SH-SY5Y (cell line): ENCODE measurements around the gene RNASE8.

Experiments used
- GATA2 ChIP-seq: IDR thresholded peaks from 2 replicates; pipeline ENCODE4 v1.6.1; 2011; ENCODE audit warnings: mild to moderate bottlenecking, low read depth, low read length
- GATA3 ChIP-seq: IDR thresholded peaks from 2 replicates; pipeline ENCODE4 v1.6.1; 2011; ENCODE audit warnings: low read depth, mild to moderate bottlenecking, low read length, moderate library complexity

RNASE8 gene

GRCh38 chr14:21039585-21040369 is 17.8 kb upstream of the RNASE8 start:
- no peak for TF ChIP-seq GATA3
- no peak for TF ChIP-seq GATA2

DNA sequence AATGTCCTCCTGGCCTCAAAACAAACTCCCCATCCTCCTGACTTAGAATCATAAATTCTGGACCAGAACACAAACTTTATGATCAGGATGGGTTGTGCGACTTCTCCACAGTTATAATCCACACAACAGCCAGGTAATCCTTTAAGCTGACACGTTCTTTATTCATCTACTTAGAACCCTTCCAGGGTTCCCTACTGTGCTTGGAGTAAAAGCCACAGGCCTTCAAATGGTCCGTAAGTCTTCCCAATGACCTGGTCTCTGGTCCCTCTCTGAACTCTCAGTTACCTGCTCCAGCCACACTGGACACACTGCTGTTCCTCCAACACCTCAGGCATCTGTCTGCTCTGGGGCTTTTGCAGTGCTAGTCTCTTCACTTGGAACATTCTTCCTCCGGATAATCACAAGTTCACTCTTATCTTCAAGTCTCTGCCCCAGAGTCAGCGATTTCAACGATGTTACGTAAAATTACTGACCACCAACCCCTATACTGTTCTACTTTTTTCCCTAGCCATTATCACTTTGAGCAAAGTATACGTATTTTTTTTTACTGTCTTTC is 17.2 kb upstream of the RNASE8 start:
- TF ChIP-seq GATA3: no peak
- TF ChIP-seq GATA2: no peak

DNA sequence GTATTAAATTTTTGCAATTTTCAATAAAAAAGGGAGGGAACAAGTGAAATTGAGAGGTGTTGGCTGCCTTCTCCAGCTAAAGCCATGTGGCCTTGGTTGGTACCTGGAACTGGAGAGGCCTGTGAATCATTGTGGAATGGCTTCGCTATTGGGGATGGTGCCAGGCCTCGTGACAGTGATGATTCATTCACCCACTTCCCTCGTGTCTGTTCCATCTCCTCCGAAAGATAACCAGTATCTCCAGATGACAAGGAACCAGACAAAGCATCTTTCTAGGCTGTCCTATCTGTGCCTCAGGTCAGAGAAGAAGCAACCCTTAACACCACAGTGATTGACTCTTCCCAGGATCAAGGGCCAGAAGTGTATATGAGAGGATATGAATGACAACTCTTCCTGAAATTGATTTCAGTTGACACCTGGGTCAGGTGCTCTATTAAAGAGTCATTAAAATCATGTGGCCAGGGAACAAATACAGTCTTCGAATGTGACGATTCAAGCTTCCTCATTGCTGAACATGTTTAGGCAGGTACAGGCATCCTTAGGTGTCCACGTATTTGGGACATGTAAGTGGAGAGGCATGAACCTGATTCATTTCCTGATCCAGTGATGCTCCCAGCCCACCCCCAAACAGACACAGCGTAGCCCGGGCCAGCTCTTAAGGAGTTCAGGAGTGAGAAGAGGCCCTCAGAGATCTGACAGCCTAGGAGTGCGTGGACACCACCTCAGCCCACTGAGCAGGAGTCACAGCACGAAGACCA is 15.8 kb upstream of the RNASE8 start, which contains the start of gene RNASE7:
RNASE7 (plus strand) TSS at position 687 of the 758 bp plus-strand sequence. CDS start 631 bp downstream, outside the sequence.
- TF ChIP-seq GATA3: no peak
- no peak for TF ChIP-seq GATA2

DNA sequence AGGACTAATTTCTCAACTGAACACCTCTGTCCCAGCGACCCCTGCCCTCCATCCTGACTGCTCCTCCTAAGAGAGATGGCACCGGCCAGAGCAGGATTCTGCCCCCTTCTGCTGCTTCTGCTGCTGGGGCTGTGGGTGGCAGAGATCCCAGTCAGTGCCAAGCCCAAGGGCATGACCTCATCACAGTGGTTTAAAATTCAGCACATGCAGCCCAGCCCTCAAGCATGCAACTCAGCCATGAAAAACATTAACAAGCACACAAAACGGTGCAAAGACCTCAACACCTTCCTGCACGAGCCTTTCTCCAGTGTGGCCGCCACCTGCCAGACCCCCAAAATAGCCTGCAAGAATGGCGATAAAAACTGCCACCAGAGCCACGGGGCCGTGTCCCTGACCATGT is 14.7 kb upstream of the RNASE8 start:
- TF ChIP-seq GATA2: no peak
- no peak for TF ChIP-seq GATA3

DNA sequence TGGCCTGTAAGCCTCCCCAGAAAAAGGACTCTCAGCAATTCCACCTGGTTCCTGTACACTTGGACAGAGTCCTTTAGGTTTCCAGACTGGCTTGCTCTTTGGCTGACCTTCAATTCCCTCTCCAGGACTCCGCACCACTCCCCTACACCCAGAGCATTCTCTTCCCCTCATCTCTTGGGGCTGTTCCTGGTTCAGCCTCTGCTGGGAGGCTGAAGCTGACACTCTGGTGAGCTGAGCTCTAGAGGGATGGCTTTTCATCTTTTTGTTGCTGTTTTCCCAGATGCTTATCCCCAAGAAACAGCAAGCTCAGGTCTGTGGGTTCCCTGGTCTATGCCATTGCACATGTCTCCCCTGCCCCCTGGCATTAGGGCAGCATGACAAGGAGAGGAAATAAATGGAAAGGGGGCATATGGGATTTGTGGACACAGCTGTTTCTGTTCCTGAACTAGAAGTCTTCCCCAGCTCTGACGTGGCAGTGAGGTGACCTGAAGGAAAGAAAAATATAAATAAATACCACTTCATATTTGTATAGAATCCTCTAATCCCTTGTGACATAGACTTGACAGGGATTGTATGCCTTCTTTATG is 14.1 kb upstream of the RNASE8 start:
- TF ChIP-seq GATA2: no peak
- TF ChIP-seq GATA3: no peak

- TF ChIP-seq GATA2: peak; percentile 90
- TF ChIP-seq GATA3: peak; percentile 56; the same call in 1 of the 2 replicates
Observed at GRCh38 chr14:21043974-21044618, 13.5 kb upstream of the RNASE8 start.

- TF ChIP-seq GATA3: no peak
- TF ChIP-seq GATA2: no peak
Observed at GRCh38 chr14:21047378-21047781, 10.2 kb upstream of the RNASE8 start.

DNA sequence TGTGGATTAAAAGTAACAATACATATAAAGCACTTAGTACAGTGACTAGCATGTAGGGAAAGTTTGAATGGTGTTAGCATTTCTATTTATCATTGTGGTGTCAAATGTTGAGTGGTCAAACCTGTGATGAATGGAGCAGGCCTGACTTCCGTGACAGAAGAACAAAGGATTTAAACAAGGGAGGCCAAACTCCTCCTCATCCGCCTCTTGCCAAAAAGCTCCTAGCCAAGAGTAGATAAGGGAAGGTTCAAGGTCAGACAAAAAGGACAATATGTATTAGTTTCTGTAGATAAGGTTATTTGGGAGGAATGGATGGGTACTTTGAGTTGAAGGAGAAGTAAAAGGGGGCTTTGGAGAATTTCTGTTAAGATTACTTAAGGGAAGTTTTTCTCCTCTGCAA is 9.0 kb upstream of the RNASE8 start:
- TF ChIP-seq GATA3 (no peak), GATA2 (no peak)

GRCh38 chr14:21049271-21049673 is 8.3 kb upstream of the RNASE8 start:
- TF ChIP-seq GATA3 (no peak), GATA2 (no peak)

GRCh38 chr14:21050597-21050996 is 7.0 kb upstream of the RNASE8 start:
- TF ChIP-seq GATA2 (no peak), GATA3 (no peak)

DNA sequence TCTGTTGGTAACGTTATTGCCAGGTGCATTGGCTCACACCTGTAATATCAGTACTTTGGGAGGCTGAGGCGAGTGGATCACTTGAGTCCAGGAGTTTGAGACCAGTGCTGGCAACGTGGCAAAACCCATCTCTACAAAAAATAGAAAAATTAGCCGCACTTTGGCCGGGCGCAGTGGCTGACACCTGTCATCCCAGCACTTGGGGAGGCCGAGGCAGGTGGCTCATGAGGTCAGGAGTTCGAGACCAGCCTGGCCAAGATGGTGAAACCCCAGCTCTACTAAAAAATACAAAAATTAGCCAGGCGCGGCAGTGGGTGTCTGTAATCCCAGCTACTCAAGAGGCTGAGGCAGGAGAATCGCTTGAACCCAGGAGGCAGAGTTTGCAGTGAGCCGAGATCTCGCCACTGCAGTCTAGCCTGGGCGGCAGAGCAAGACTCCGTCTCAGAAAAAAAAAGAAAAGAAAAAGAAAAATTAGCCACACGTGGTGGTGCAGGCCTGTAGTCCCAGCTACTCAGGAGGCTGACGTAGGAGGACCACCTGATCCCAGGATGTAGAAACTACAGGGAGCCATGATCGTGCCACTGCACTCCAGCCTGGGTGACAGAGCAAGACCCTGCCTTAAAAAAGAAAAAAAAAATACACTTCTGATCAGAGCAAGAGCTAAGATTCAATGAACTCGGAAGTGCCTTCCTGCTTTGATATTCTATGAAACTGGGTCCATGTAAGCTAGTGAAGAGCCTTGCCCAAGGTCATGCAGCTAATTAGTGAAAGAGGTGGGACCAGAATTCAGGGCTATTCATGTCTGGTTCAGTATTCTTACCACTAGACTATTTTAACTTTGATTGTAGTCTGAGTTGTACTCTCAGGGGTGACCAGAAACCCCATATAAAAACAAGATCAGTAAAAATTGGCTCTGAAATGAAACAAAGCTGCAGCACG is 4.2 kb upstream of the RNASE8 start:
- TF ChIP-seq GATA3: no peak
- no peak for TF ChIP-seq GATA2

DNA sequence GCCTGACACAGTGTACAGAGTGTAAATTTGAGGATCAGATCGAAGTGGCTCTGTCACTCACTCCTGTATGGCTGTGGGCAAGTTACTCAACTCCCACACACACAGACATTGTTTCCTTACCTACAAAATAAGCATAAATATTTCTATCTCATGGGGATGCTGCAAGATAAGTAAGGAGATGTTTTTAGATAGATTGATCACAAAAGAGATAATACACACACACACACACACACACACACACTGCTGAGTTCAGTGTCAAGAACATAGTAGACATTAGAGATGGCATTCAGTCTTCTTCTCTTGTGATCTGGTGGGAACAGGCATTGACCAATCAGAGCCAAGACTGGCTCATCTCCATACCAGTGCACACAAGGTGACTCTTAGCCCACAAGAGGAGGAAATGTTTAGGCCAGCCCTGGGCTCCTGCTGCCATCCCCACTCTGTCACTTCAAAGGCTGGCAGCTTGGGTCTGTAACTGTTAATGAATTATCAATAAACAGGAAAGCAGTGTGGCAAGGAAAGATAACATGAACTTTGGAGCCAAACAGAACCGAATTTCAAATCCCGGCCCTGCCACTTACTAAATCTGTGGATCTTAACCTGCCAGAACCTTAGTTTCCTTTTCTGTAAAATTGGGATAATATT is 3.4 kb upstream of the RNASE8 start:
- TF ChIP-seq GATA2: no peak
